Fibroblast of lung (primary cell): Measurements from ENCODE around the gene HS1BP3. TPM values are rescaled to one million over a fixed set of nuclear protein-coding genes. Genes with fewer than 3 reads are reported as not detected.

Source experiments
- DNase-seq, 2 donors: peaks; one replicate each; pipeline versions ENCODE4 v3.0.0 to v3.0.0-alpha.2; 2010; ENCODE audit warnings: low read depth in 2 of 2
- H2AFZ ChIP-seq: 2 replicates; pipeline ENCODE4 v1.5.1; 2012; ENCODE audit warnings: low read length, control low read depth, inconsistent platforms
- H3K27ac ChIP-seq: 2 replicates; pipeline ENCODE4 v1.5.1; 2011; ENCODE audit warnings: low read length, control low read depth; ENCODE audit not compliant: insufficient read depth
- H3K27me3 ChIP-seq: 2 replicates; pipeline ENCODE4 v1.5.1; 2011; ENCODE audit warnings: mild to moderate bottlenecking, low read length; ENCODE audit not compliant: control insufficient read depth, insufficient read depth
- H3K36me3 ChIP-seq: 2 replicates; pipeline ENCODE4 v1.5.1; 2011; ENCODE audit warnings: low read length; ENCODE audit not compliant: control insufficient read depth, insufficient read depth
- H3K4me1 ChIP-seq: 2 replicates; pipeline ENCODE4 v1.5.1; 2011; ENCODE audit warnings: low read length; ENCODE audit not compliant: control insufficient read depth, insufficient read depth; ENCODE audit errors: extremely low read depth
- H3K4me2 ChIP-seq: 2 replicates; pipeline ENCODE4 v1.5.1; 2011; ENCODE audit warnings: low read length, control low read depth; ENCODE audit not compliant: insufficient read depth; ENCODE audit errors: extremely low read depth
- H3K4me3 ChIP-seq, 4 experiments: fragments of 200-600 bp in 1 of 4; sonication (generic) in 1 of 4; replicated peaks in 1 of 4; 2 replicates each; pipeline ENCODE4 v1.5.1; 2011 to 2016; ENCODE audit warnings: low read length in 4 of 4, low read depth in 3 of 4, mild to moderate bottlenecking in 3 of 4, control low read depth in 2 of 4, inconsistent platforms in 1 of 4, mixed read lengths in 1 of 4; ENCODE audit not compliant: insufficient read depth in 1 of 4; ENCODE audit errors: control extremely low read depth in 1 of 4
- H3K79me2 ChIP-seq: 2 replicates; pipeline ENCODE4 v1.5.1; 2012; ENCODE audit warnings: mild to moderate bottlenecking, low read length, inconsistent platforms; ENCODE audit not compliant: control insufficient read depth, insufficient read depth
- H3K9ac ChIP-seq: 2 replicates; pipeline ENCODE4 v1.5.1; 2011; ENCODE audit warnings: mild to moderate bottlenecking, low read length, control low read depth; ENCODE audit not compliant: insufficient read depth
- H3K9me3 ChIP-seq: 2 replicates; pipeline ENCODE4 v1.5.1; 2012; ENCODE audit warnings: low read depth, low read length; ENCODE audit not compliant: control insufficient read depth, insufficient read depth
- H4K20me1 ChIP-seq: 2 replicates; pipeline ENCODE4 v1.5.1; 2011; ENCODE audit warnings: low read length; ENCODE audit not compliant: control insufficient read depth, insufficient read depth; ENCODE audit errors: extremely low read depth
- CTCF ChIP-seq, 2 donors: IDR thresholded peaks in 1 of 2; conservative IDR thresholded peaks in 1 of 2; 1 replicate in 1 of 2; 2 replicates in 1 of 2; pipeline ENCODE4 v1.5.1; 2011 to 2012; ENCODE audit warnings: low read length in 2 of 2, control low read depth in 1 of 2, inconsistent platforms in 1 of 2, low read depth in 1 of 2, mild to moderate bottlenecking in 1 of 2
- EZH2 ChIP-seq: IDR thresholded peaks from 2 replicates; pipeline ENCODE4 v1.5.1; 2012; ENCODE audit warnings: low read length, control low read depth, mild to moderate bottlenecking; ENCODE audit errors: missing control alignments
- polyA plus RNA-seq, 2 donors: library from polyadenylated mRNA; depleted of rRNA in 1 of 2; stranded (reverse) in 1 of 2; unstranded in 1 of 2; fragments of >200 nt; gene quantifications; 2 replicates each; pipeline ENCODE4 v1.2.1, GENCODE V29; 2011 to 2012; ENCODE audit warnings: missing spikeins in 1 of 2
- total RNA-seq: library from RNA; depleted of rRNA; stranded (reverse); fragments of >200 nt; gene quantifications from 2 replicates; pipeline ENCODE4 v1.2.1, GENCODE V29; 2014

HS1BP3 gene
- total and polyA plus RNA-seq, 2 donors (not counting 1 experiment from before 2014, with no cell fraction given), result 17.8 to 38.1 TPM

- Histone ChIP-seq H3K79me2 (no peaks in the 10 kb centered on the region), H3K4me2 (no peak overlapping the region), H3K4me1 (no peaks in the 10 kb centered on the region), H3K27ac (no peak overlapping the region), H3K4me3 (no peak overlapping the region), H3K9ac (no peak overlapping the region), H3K9me3 (no peaks in the 10 kb centered on the region), H3K36me3 (no peaks in the 10 kb centered on the region), H3K27me3 (peaks cover 31% of the 10 kb centered on the region), H4K20me1 (no peaks in the 10 kb centered on the region), H2AFZ (no peak overlapping the region)
- no peak for DNase-seq
- TF ChIP-seq CTCF (conservative IDR thresholded peaks at IDR 0.05 in 1 of 2, IDR thresholded peaks at IDR 0.05 in 1 of 2; ENCODE audit: low read depth in 1 of 2, low read length in 2 of 2) (no peak), EZH2 (no peak)
Measured at GRCh38 chr2:20657522-20658235, 6.8 kb upstream of the HS1BP3 start.

GRCh38 chr2:20656561-20656960 lies 5.7 kb upstream of the HS1BP3 start:
- TF ChIP-seq CTCF (conservative IDR thresholded peaks at IDR 0.05 in 1 of 2, IDR thresholded peaks at IDR 0.05 in 1 of 2; ENCODE audit: low read depth in 1 of 2, low read length in 2 of 2) (no peak), EZH2 (no peak)
- H4K20me1 ChIP-seq, result no peaks in the 10 kb centered on the region
- no peaks in the 10 kb centered on the region for H3K79me2 ChIP-seq
- no peaks in the 10 kb centered on the region for H3K36me3 ChIP-seq
- no peak overlapping the region for H3K9ac ChIP-seq
- H3K4me3 ChIP-seq, result no peak overlapping the region
- no peak overlapping the region for H3K4me2 ChIP-seq
- no peak overlapping the region for H3K27ac ChIP-seq
- peaks cover 23% of the 10 kb centered on the region for H3K27me3 ChIP-seq
- no peaks in the 10 kb centered on the region for H3K9me3 ChIP-seq
- DNase-seq, result no peak
- no peak overlapping the region for H2AFZ ChIP-seq
- peaks cover 2% of the 10 kb centered on the region for H3K4me1 ChIP-seq

- no peak for DNase-seq
- no peak overlapping the region for H3K27ac ChIP-seq
- no peak overlapping the region for H3K9ac ChIP-seq
- no peaks in the 10 kb centered on the region for H3K9me3 ChIP-seq
- H3K4me2 ChIP-seq, result no peak overlapping the region
- no peak overlapping the region for H3K4me3 ChIP-seq
- H3K36me3 ChIP-seq, result no peaks in the 10 kb centered on the region
- TF ChIP-seq CTCF (conservative IDR thresholded peaks at IDR 0.05 in 1 of 2, IDR thresholded peaks at IDR 0.05 in 1 of 2; ENCODE audit: low read depth in 1 of 2, low read length in 2 of 2) (no peak), EZH2 (no peak)
- H3K4me1 ChIP-seq, result peaks cover 9% of the 10 kb centered on the region
- H3K79me2 ChIP-seq, result peaks cover 11% of the 10 kb centered on the region
- no peak overlapping the region for H2AFZ ChIP-seq
- no peaks in the 10 kb centered on the region for H4K20me1 ChIP-seq
- peaks cover 20% of the 10 kb centered on the region for H3K27me3 ChIP-seq
Measured at GRCh38 chr2:20654535-20654813, 3.6 kb upstream of the HS1BP3 start.
